HepG2 (cell line): Measurements from ENCODE around the gene ITGB5. TPM values are rescaled to one million over a fixed set of nuclear protein-coding genes. Genes with fewer than 3 reads are reported as not detected.
A peak's percentile ranks its signal among the peaks of the same experiment; 100 is the strongest.

ENCODE experiments used
- ATAC-seq: fragments of 200-7000 bp; cut with Tn5 transposase; 3 replicates; pipeline ENCODE4 v1.9.1; 2020; ENCODE audit warnings: mild to moderate bottlenecking, moderate library complexity
- BruUV-seq: library from RNA; stranded (reverse); fragments of 400-500 nt; replicated peaks from 2 replicates; lab custom pipeline; 2021; lab: Mats Ljungman, UMichigan
- CTCF ChIA-PET: fragments of 300-600 bp; formaldehyde crosslinking; extraction: SDS; loops from one replicate; lab custom pipeline; 2021; ENCODE audit warnings: low total read pairs, inconsistent platforms, low intra/inter-chr PET ratio; lab: Yijun Ruan, JAX
- POLR2A ChIA-PET: fragments of 350-600 bp; sonication (Branson Sonifier 250); formaldehyde crosslinking; loops from one replicate; lab custom pipeline; 2020; ENCODE audit warnings: antibody characterized with exemption, inconsistent platforms; lab: Yijun Ruan, JAX
- DNase-seq: peaks from one replicate; pipeline ENCODE4 v3.0.0-alpha.2; 2015; ENCODE audit warnings: low spot score
- FAIRE-seq: peaks from 3 replicates; lab custom pipeline; 2011; peaks lifted over from hg19 to GRCh38; lab: Jason Lieb, UNC
- H2AFZ ChIP-seq: one replicate; pipeline ENCODE4 v1.6.1; 2011; ENCODE audit warnings: low read length, inconsistent platforms
- H3K27ac ChIP-seq: fragments of 300-600 bp; 3 replicates; pipeline ENCODE4 v1.8.0; 2011; ENCODE audit warnings: mixed run types, mild to moderate bottlenecking, mixed read lengths, low read length, inconsistent platforms; ENCODE audit not compliant: insufficient read depth; ENCODE audit errors: extremely low read length
- H3K27me3 ChIP-seq, 2 experiments: fragments of 200-600 bp in 1 of 2; 2 replicates in 1 of 2; 3 replicates in 1 of 2; pipeline versions ENCODE4 v1.6.0 to v1.8.0; 2011; ENCODE audit warnings: low read length in 2 of 2, mild to moderate bottlenecking in 2 of 2, moderate library complexity in 2 of 2, inconsistent platforms in 1 of 2; ENCODE audit not compliant: insufficient read depth in 2 of 2, control insufficient read depth in 1 of 2
- H3K36me3 ChIP-seq, 2 experiments: fragments of 200-600 bp in 1 of 2; replicated peaks in 1 of 2; 2 replicates in 1 of 2; 3 replicates in 1 of 2; pipeline versions ENCODE4 v1.5.1 to v1.8.0; 2011; ENCODE audit warnings: low read length in 2 of 2, inconsistent platforms in 1 of 2; ENCODE audit not compliant: insufficient read depth in 2 of 2, control insufficient read depth in 1 of 2
- H3K4me1 ChIP-seq: 2 replicates; pipeline ENCODE4 v1.5.1; 2012; ENCODE audit warnings: low read length, inconsistent platforms; ENCODE audit not compliant: insufficient read depth
- H3K4me2 ChIP-seq: 2 replicates; pipeline ENCODE4 v1.6.0; 2011; ENCODE audit warnings: low read depth, low read length, inconsistent platforms
- H3K4me3 ChIP-seq, 3 experiments: fragments of 200-600 bp in 1 of 3; sonication (generic), shearing (Covaris generic) in 1 of 3; replicated peaks in 1 of 3; 2 replicates each; pipeline ENCODE4 v1.5.1; 2011 to 2016; ENCODE audit warnings: low read length in 3 of 3, inconsistent platforms in 2 of 3, low read depth in 2 of 3, mild to moderate bottlenecking in 2 of 3, control low read depth in 1 of 3, mixed read lengths in 1 of 3; ENCODE audit not compliant: insufficient read depth in 1 of 3
- H3K79me2 ChIP-seq: one replicate; pipeline ENCODE4 v1.6.1; 2011; ENCODE audit warnings: low read length, inconsistent platforms; ENCODE audit not compliant: insufficient read depth
- H3K9ac ChIP-seq: 2 replicates; pipeline ENCODE4 v1.6.0; 2011; ENCODE audit warnings: mild to moderate bottlenecking, low read depth, low read length, inconsistent platforms; ENCODE audit not compliant: insufficient read depth
- H3K9me3 ChIP-seq: 2 replicates; pipeline ENCODE4 v1.5.1; 2012; ENCODE audit warnings: mild to moderate bottlenecking, low read length
- H4K20me1 ChIP-seq: 2 replicates; pipeline ENCODE4 v1.6.0; 2011; ENCODE audit warnings: inconsistent platforms, mild to moderate bottlenecking, low read length, moderate library complexity; ENCODE audit not compliant: insufficient read depth
- AGO2 ChIP-seq: fragments of 200-400 bp; formaldehyde crosslinking; optimal IDR thresholded peaks from 2 replicates; pipeline ENCODE3; 2017; ENCODE audit warnings: mild to moderate bottlenecking, low read depth, low read length, moderate library complexity
- ARNT ChIP-seq: fragments of 450-650 bp; IDR thresholded peaks from 2 replicates; pipeline ENCODE4 v1.6.1; 2017
- CBX1 ChIP-seq: IDR thresholded peaks from one replicate; pipeline ENCODE4 v1.6.1; 2016; ENCODE audit warnings: antibody characterized with exemption, low read depth
- CERS6 ChIP-seq: sonication (generic); formaldehyde crosslinking; IDR thresholded peaks from 2 replicates; pipeline ENCODE4 v1.5.0; 2020; ENCODE audit warnings: missing genetic modification reagents
- ETV5 ChIP-seq: IDR thresholded peaks from 2 replicates; pipeline ENCODE4 v1.6.1; 2018; ENCODE audit warnings: missing biosample characterization, missing genetic modification reagents, inconsistent platforms, borderline replicate concordance
- HNF4G ChIP-seq, 2 experiments: sonication (generic) in 1 of 2; formaldehyde crosslinking in 1 of 2; IDR thresholded peaks; 2 replicates each; pipeline versions ENCODE4 v1.4.0 to v1.6.1; 2011 to 2020; ENCODE audit warnings: borderline replicate concordance in 2 of 2, low read depth in 2 of 2, mild to moderate bottlenecking in 2 of 2, low read length in 1 of 2, missing genetic modification reagents in 1 of 2, moderate library complexity in 1 of 2
- HOXA7 ChIP-seq: sonication (generic); formaldehyde crosslinking; IDR thresholded peaks from 2 replicates; pipeline ENCODE4 v1.8.1; 2022; ENCODE audit warnings: mild to moderate bottlenecking, missing genetic modification reagents, moderate library complexity
- POLR2AphosphoS5 ChIP-seq: IDR thresholded peaks from 2 replicates; pipeline ENCODE4 v1.6.1; 2012; ENCODE audit warnings: low read depth, low read length
- POLR2G ChIP-seq: fragments of 200-400 bp; formaldehyde crosslinking; IDR thresholded peaks from 2 replicates; pipeline ENCODE4 v1.6.1; 2018; ENCODE audit warnings: mild to moderate bottlenecking, low read depth, low read length, moderate library complexity
- SETDB1 ChIP-seq: sonication (generic); formaldehyde crosslinking; IDR thresholded peaks from 2 replicates; pipeline ENCODE4 v1.5.1; 2020; ENCODE audit warnings: missing genetic modification reagents, mild to moderate bottlenecking, borderline replicate concordance
- SOX5 ChIP-seq: IDR thresholded peaks from 2 replicates; pipeline ENCODE4 v1.6.1; 2016; ENCODE audit warnings: borderline replicate concordance
- U2AF2 ChIP-seq: fragments of 200-400 bp; formaldehyde crosslinking; IDR thresholded peaks from 2 replicates; pipeline ENCODE4 v1.6.1; 2017; ENCODE audit warnings: low read depth, mild to moderate bottlenecking, low read length
- ZBTB43 ChIP-seq: sonication (generic); formaldehyde crosslinking; conservative IDR thresholded peaks from 2 replicates; pipeline ENCODE4 v1.4.0; 2020; ENCODE audit warnings: missing genetic modification reagents
- ZNF24 ChIP-seq: fragments of 450-650 bp; IDR thresholded peaks from 2 replicates; pipeline ENCODE4 v1.6.1; 2017; ENCODE audit warnings: antibody characterized with exemption, mild to moderate bottlenecking
- ZNF282 ChIP-seq: fragments of 450-650 bp; IDR thresholded peaks from 2 replicates; pipeline ENCODE4 v1.6.1; 2018; ENCODE audit not compliant: partially characterized antibody
- ZNF580 ChIP-seq: IDR thresholded peaks from 2 replicates; pipeline ENCODE4 v1.6.1; 2016; ENCODE audit warnings: low read depth, borderline replicate concordance
- WGBS: methylation state at CpG from one replicate; pipeline ENCODE4 v1.1.6; 2017; ENCODE audit warnings: low lambda C conversion rate; 5-methylcytosine and 5-hydroxymethylcytosine counted together
- in situ Hi-C: cut with HindIII; loops from 2 replicates; pipeline ENCODE4 v1.10.0; 2017; ENCODE audit warnings: low pct_unique_long_range_greater_than_20kb; ENCODE audit not compliant: extremely low pct_ligation_motif_present
- intact Hi-C: fragments of 100-400 bp; cut with micrococcal nuclease; formaldehyde crosslinking; loops from one replicate; pipeline ENCODE4 v1.10.0; 2022; ENCODE audit not compliant: unreplicated experiment
- polyA plus RNA-seq, 8 experiments: library from polyadenylated mRNA; depleted of rRNA in 3 of 8; stranded (reverse) in 7 of 8; unstranded in 1 of 8; fragments of >200 nt; fragmentation: Illumina TruSeq in 4 of 8; extraction: Trizol in 4 of 8; gene quantifications; 2 replicates each; pipeline versions ENCODE4 v1.2.1 to v1.2.3, GENCODE V29; 2011 to 2016; ENCODE audit warnings: low read depth in 4 of 8, missing spikeins in 1 of 8, mixed read lengths in 1 of 8; ENCODE audit not compliant: insufficient read depth in 1 of 8
- total RNA-seq, 5 experiments: library from RNA; depleted of rRNA; stranded (reverse); fragments of >200 nt; fragmentation: Illumina TruSeq; extraction: Trizol; gene quantifications; 2 replicates each; pipeline ENCODE4 v1.2.3, GENCODE V29; 2016; ENCODE audit warnings: low read depth in 1 of 5

ITGB5 gene
- total and polyA plus RNA-seq, 2 of the 13 experiments (the other 11 are each of a cell fraction or from before 2014, with no cell fraction given), result 74.1 to 343 TPM

GRCh38 chr3:124748560-124749198, 138.5 kb downstream of the ITGB5 start (continued):
- 0 out of 2 replicates have a peak, but pooled peaks have one; percentile 30 for TF ChIP-seq POLR2AphosphoS5
- TF ChIP-seq SOX5 (CRISPR knock-in tag), result no peak

GRCh38 chr3:124747111-124747981, 139.8 kb downstream of the ITGB5 start:
- no peak overlapping the region for H3K4me3 ChIP-seq
- no peaks in the 10 kb centered on the region for H3K27me3 ChIP-seq
- intact Hi-C loops, result loop anchor here (10.0 kb wide), 1 partner anchor 183 kb away; no protein-coding TSS in a partner anchor
- H3K4me2 ChIP-seq, result no peak overlapping the region
- in situ Hi-C loops, result no loop called here
- H3K9ac ChIP-seq, result no peak overlapping the region
- H3K79me2 ChIP-seq, result no peaks in the 10 kb centered on the region
- 92% methylated on average over 11 of the region's 14 CpGs for WGBS
- no peak overlapping the region for H2AFZ ChIP-seq
- H3K4me1 ChIP-seq, result peaks cover 6% of the 10 kb centered on the region
- peaks cover 3% of the 10 kb centered on the region; the same call in 1 of the 2 replicates for H4K20me1 ChIP-seq
- BruUV-seq, result no TSS peak
- peaks cover 6 to 31% of the 10 kb centered on the region in 2 experiments; a peak in 3 of 5 replicates for H3K36me3 ChIP-seq
- ChIA-PET POLR2A (interaction anchor here (0.9 to 1.6 kb wide), 3 partner anchors 16 to 93 kb away, joined by 3 to 13 read pairs (median 3); partner anchors contain the start of gene UMPS), CTCF (no interaction called here)
- FAIRE-seq (no peak), DNase-seq (no peak), ATAC-seq (peak; percentile 52)
- no peaks in the 10 kb centered on the region for H3K9me3 ChIP-seq
- no peak overlapping the region for H3K27ac ChIP-seq
- no peak for TF ChIP-seq CBX1
- TF ChIP-seq ZNF580, result no peak
- TF ChIP-seq POLR2G, result peak; percentile 59; the same call in 1 of the 2 replicates
- TF ChIP-seq U2AF2, result no peak
- TF ChIP-seq HOXA7 (CRISPR knock-in tag), result no peak
- TF ChIP-seq ARNT, result no peak
- TF ChIP-seq SETDB1 (CRISPR knock-in tag), result no peak
- no peak for TF ChIP-seq ETV5 (CRISPR knock-in tag)
- no peak for TF ChIP-seq ZNF24
- TF ChIP-seq ZBTB43 (CRISPR knock-in tag), result no peak
- no peak for TF ChIP-seq HNF4G (IDR thresholded peaks at IDR 0.05; ENCODE audit: borderline replicate concordance, low read depth, low read length)
- no peak for TF ChIP-seq HNF4G (CRISPR knock-in tag; IDR thresholded peaks at IDR 0.05; ENCODE audit: borderline replicate concordance, low read depth)
- no peak for TF ChIP-seq ZNF282
- no peak for TF ChIP-seq CERS6 (CRISPR knock-in tag)
- peak; percentile 62 for TF ChIP-seq AGO2
